ENCODE data around the gene EOMES.

DNA sequence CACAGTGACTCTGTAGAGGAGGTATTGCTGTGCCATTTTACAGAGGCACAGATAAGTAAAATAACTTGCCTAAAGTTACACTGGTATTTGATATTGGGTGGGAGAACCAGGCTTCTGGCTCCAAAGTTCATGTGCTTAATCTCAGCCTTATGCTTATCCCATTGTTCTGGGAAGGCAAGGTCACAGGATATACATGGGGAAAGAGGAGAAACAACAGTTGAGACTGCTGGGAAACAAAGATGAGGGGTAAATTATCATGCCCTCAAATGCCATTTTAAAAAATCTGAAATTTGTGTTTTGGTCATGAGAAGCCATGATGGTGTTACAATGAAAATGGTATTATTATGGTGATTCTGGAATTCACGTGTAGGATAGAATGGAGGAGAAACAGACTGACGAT is 54.4 kb downstream of the EOMES start:
- TF ChIP-seq EZH2phosphoT487 (IDR thresholded peaks at IDR 0.05; ENCODE audit: borderline replicate concordance, low read length): no peak
- no peak for TF ChIP-seq CTCF (IDR thresholded peaks at IDR 0.05; ENCODE audit: low read depth, low read length, poor library complexity, severe bottlenecking)

Measured in DOHH2 (cell line).